Measurements from ENCODE around the gene RCSD1. TPM values are rescaled to one million over a fixed set of nuclear protein-coding genes. Genes with fewer than 3 reads are reported as not detected.

RCSD1 gene
- total and polyA plus RNA-seq, 12 donors: 9.0 to 50.2 (median 37.4) TPM

DNA sequence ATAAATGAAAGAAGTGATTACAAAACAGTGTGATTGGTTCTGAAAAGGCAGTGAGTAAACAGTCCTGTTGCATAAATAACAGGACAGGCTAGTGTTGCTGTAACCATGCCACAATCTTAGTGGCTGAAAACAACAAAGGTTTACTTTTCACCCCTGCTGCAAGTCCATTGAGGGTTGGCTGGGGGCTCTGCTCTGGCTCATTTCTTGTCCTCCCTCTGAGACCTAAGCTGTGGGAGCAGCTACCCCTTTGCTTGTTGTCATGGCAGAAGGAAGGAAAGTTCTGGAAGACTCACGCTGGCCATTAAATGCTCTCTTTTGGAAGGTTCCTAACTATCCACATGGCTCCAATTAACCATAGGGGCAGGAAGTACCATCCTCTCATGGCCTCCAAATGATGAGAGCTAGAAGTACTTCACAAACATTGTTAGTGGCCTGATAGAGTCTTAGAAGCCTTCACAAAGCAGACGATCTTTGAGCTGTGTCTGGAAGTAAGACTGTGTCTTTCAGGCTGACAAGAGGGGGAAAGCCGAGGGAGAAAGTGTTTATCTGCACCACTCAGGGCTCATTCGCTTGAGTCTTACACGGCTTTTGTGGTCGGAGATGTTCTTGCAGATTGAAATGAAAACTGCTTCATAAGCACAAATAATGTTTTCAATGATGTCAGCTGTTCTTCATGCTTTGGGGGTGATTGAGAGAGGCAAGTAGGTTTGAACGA lies 11.9 kb downstream of the RCSD1 start:
- intact Hi-C loops (cut with DNase I): no loop called here
- peaks cover 0 to 84% (median 35%) of the 10 kb centered on the region in 9 donors for H3K4me1 ChIP-seq
- DNase-seq (no peak), ATAC-seq (peak in 1 of 8 donors; percentile 16)
- H3K4me3 ChIP-seq: no peak overlapping the region
- H3K9me3 ChIP-seq: no peaks in the 10 kb centered on the region
- H3K36me3 ChIP-seq: peaks cover 0 to 53% (median 11%) of the 10 kb centered on the region in 9 donors
- H3K27ac ChIP-seq: peak overlapping the region in 1 of 10 donors; percentile 64
- WGBS, 2 donors: 73 to 80% methylated on average over 7 of the region's 7 CpGs
- TF ChIP-seq, protein P1, sequence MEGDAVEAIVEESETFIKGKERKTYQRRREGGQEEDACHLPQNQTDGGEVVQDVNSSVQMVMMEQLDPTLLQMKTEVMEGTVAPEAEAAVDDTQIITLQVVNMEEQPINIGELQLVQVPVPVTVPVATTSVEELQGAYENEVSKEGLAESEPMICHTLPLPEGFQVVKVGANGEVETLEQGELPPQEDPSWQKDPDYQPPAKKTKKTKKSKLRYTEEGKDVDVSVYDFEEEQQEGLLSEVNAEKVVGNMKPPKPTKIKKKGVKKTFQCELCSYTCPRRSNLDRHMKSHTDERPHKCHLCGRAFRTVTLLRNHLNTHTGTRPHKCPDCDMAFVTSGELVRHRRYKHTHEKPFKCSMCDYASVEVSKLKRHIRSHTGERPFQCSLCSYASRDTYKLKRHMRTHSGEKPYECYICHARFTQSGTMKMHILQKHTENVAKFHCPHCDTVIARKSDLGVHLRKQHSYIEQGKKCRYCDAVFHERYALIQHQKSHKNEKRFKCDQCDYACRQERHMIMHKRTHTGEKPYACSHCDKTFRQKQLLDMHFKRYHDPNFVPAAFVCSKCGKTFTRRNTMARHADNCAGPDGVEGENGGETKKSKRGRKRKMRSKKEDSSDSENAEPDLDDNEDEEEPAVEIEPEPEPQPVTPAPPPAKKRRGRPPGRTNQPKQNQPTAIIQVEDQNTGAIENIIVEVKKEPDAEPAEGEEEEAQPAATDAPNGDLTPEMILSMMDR (IDR thresholded peaks at IDR 0.05): no peak
- H3K27me3 ChIP-seq: no peaks in the 10 kb centered on the region

- no peaks in the 10 kb centered on the region for H3K9me3 ChIP-seq
- ATAC-seq (no peak), DNase-seq (no peak)
- no peaks in the 10 kb centered on the region for H3K27me3 ChIP-seq
- H3K36me3 ChIP-seq: peaks cover 0 to 53% (median 11%) of the 10 kb centered on the region in 9 donors
- H3K4me1 ChIP-seq: peaks cover 0 to 84% (median 35%) of the 10 kb centered on the region in 9 donors
- TF ChIP-seq, protein P1 (IDR thresholded peaks at IDR 0.05): no peak
- intact Hi-C loops (cut with DNase I): no loop called here
- no peak overlapping the region for H3K4me3 ChIP-seq
- 74 to 85% methylated on average over 3 of the region's 3 CpGs for WGBS, 2 donors
- H3K27ac ChIP-seq: no peak overlapping the region
These were observed 12.4 kb downstream of the RCSD1 start for GRCh38 chr1:167642501-167642826.

- 70 to 91% methylated on average over 3 of the region's 3 CpGs for WGBS, 2 donors
- no peak for DNase-seq
- TF ChIP-seq, protein P1 (IDR thresholded peaks at IDR 0.05): no peak
- Histone ChIP-seq H3K36me3 (peaks cover 0 to 48% (median 11%) of the 10 kb centered on the region in 9 donors), H3K27ac (no peak overlapping the region), H3K4me3 (no peak overlapping the region), H3K9me3 (no peaks in the 10 kb centered on the region), H3K4me1 (peaks cover 2 to 84% (median 34%) of the 10 kb centered on the region in 9 donors), H3K27me3 (no peaks in the 10 kb centered on the region)
- ATAC-seq: no peak
- intact Hi-C loops (cut with DNase I): no loop called here
These were observed 13.4 kb downstream of the RCSD1 start for GRCh38 chr1:167643441-167643840.

DNA sequence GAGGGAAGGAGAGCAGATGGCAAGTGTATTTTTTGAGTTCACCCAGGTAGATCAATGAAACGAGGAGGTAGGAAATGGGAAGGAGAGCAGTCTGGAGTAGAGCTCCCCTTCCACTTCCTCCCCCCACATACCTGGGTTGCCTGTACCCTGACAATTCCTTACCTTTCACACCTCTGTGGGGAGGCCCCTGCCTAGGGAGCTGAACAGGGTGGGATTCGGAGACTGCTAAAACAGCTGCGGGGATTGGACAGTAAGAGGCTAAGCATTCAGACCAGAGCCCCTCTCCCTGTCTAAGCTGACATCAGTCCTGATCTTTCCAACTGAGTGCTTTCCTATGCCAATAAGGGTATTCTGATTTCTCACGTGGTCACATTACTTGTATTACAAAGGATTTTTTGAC lies 14.5 kb downstream of the RCSD1 start:
- DNase-seq (no peak), ATAC-seq (no peak)
- no peaks in the 10 kb centered on the region for H3K9me3 ChIP-seq
- 53 to 60% methylated on average over 4 of the region's 4 CpGs for WGBS, 2 donors
- no peak overlapping the region for H3K4me3 ChIP-seq
- no peak overlapping the region for H3K27ac ChIP-seq
- TF ChIP-seq, protein P1 (IDR thresholded peaks at IDR 0.05): no peak
- peaks cover 9 to 88% (median 42%) of the 10 kb centered on the region in 9 donors for H3K4me1 ChIP-seq
- no peaks in the 10 kb centered on the region for H3K27me3 ChIP-seq
- intact Hi-C loops (cut with DNase I): no loop called here
- peaks cover 0 to 44% (median 11%) of the 10 kb centered on the region in 9 donors for H3K36me3 ChIP-seq
